ENCODE measurements around the gene OPTC. TPM values are rescaled to one million over a fixed set of nuclear protein-coding genes. Genes with fewer than 3 reads are reported as not detected.

The OPTC gene
- total and polyA plus RNA-seq, 9 of the 15 experiments (the other 6 are each of a cell fraction or from before 2014, with no cell fraction given) = not detected

DNA sequence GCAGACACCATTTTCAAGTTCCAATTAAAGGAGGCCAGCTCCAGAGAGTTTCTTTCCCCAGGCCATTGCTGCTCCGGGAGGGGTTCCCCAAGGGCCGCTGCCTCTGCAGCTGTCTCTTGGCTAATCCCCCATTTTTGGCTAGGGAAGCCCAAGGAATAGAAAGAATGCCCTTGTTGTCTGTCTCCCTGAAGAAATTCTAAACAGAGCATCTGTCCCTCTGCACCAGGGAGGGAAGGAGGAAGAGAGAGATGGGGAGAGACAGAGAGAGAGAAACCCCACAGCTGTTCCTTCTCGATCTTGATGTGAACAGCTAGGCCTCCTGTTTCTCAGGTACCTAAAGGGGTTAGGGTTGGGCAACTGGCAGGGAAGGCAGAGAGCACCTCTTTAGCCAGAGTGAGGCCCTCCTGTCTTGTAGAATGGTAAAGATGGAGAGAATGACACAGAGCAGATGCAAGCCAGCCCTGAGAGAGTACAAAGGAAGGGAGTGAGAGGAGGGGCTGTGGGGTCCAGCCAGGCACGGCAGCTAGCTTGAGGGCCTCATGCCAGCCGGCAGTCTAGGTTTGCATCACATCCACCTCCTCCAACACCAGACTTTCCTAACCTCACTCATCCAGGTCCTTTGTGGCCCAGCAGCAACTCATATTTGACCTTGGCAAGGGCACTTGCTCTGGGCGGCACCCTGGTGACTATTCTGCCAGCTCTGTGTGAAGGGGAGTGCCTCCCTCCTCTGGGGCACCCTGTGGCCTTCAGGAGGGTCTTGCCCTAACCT lies 13.1 kb downstream of the OPTC start:
- Histone ChIP-seq H3K79me2 (ENCODE audit: control insufficient read depth, insufficient read depth, low read length) (no peaks in the 10 kb centered on the region), H3K4me1 (replicated peaks in 1 of 2; ENCODE audit: control insufficient read depth in 2 of 2, insufficient read depth in 2 of 2, low read length in 2 of 2) (no peaks in the 10 kb centered on the region), H3K9me3 (replicated peaks; ENCODE audit: control insufficient read depth, insufficient read depth, low read depth, low read length) (no peaks in the 10 kb centered on the region; the same call in 1 of the 2 replicates), H3K36me3 (ENCODE audit: control insufficient read depth, insufficient read depth, low read length) (no peaks in the 10 kb centered on the region), H3K4me3 (no peak overlapping the region), H3K4me2 (ENCODE audit: insufficient read depth, low read length) (no peak overlapping the region), H4K20me1 (replicated peaks; ENCODE audit: control insufficient read depth, insufficient read depth, low read length) (0 out of 2 replicates have a peak, but pooled peaks cover 5% of the 10 kb centered on the region), H3K9me1 (ENCODE audit: control insufficient read depth, insufficient read depth, low read length) (no peaks in the 10 kb centered on the region), H3K27ac (ENCODE audit: extremely low read depth, low read depth, low read length) (no peak overlapping the region), H3K27me3 (ENCODE audit: control insufficient read depth in 2 of 2, insufficient read depth in 2 of 2, low read length in 2 of 2) (peaks cover 29 to 67% of the 10 kb centered on the region in 2 experiments), H2AFZ (ENCODE audit: low read depth, low read length) (no peak overlapping the region), H3K9ac (ENCODE audit: insufficient read depth in 1 of 2, low read depth in 2 of 2, low read length in 2 of 2) (no peak overlapping the region)
- DNase-seq (ENCODE audit: extremely low read depth in 1 of 4, low spot score in 3 of 4) (no peak), ATAC-seq (no peak), FAIRE-seq (no peak)
- whole genome bisulfite sequencing (ENCODE audit: insufficient coverage, low coverage, missing lambda C conversion rate) = 3% methylated on average over 6 of the region's 6 CpGs
- TF ChIP-seq CREB1 (IDR thresholded peaks at IDR 0.05) (no peak), CREB1 (CRISPR knock-in tag; IDR thresholded peaks at IDR 0.05) (no peak), CBX8 (IDR thresholded peaks at IDR 0.05; ENCODE audit: borderline replicate concordance, extremely low read depth, low read depth, low read length, poor library complexity, severe bottlenecking) (no peak), MYC (IDR thresholded peaks at IDR 0.05; ENCODE audit: low read depth, low read length) (no peak), MYC (CRISPR knock-in tag; IDR thresholded peaks at IDR 0.05; ENCODE audit: borderline replicate concordance, low read depth) (no peak), MXI1 (IDR thresholded peaks at IDR 0.05; ENCODE audit: low read depth, low read length) (no peak)
- TF ChIP-seq, protein P1, sequence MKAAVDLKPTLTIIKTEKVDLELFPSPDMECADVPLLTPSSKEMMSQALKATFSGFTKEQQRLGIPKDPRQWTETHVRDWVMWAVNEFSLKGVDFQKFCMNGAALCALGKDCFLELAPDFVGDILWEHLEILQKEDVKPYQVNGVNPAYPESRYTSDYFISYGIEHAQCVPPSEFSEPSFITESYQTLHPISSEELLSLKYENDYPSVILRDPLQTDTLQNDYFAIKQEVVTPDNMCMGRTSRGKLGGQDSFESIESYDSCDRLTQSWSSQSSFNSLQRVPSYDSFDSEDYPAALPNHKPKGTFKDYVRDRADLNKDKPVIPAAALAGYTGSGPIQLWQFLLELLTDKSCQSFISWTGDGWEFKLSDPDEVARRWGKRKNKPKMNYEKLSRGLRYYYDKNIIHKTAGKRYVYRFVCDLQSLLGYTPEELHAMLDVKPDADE (conservative IDR thresholded peaks at IDR 0.05; ENCODE audit: control insufficient read depth, low read depth, low read length) = no peak
- TF ChIP-seq, protein P2, sequence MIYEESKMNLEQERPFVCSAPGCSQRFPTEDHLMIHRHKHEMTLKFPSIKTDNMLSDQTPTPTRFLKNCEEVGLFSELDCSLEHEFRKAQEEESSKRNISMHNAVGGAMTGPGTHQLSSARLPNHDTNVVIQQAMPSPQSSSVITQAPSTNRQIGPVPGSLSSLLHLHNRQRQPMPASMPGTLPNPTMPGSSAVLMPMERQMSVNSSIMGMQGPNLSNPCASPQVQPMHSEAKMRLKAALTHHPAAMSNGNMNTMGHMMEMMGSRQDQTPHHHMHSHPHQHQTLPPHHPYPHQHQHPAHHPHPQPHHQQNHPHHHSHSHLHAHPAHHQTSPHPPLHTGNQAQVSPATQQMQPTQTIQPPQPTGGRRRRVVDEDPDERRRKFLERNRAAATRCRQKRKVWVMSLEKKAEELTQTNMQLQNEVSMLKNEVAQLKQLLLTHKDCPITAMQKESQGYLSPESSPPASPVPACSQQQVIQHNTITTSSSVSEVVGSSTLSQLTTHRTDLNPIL (CRISPR knock-in tag; IDR thresholded peaks at IDR 0.05) = no peak
- ChIA-PET POLR2A (interaction anchor here (0.6 to 1.0 kb wide), 2 partner anchors 240 to 833 kb away, joined by 3 read pairs; no protein-coding TSS in a partner anchor), CTCF (ENCODE audit: low intra/inter-chr PET ratio) (interaction anchor here (6.1 kb wide), 1 partner anchor 195 kb away, joined by 65 read pairs; no protein-coding TSS in a partner anchor)
- in situ Hi-C loops (cut with MboI) (loop anchor here (5.0 kb wide), 1 partner anchor 195 kb away; no protein-coding TSS in a partner anchor), intact Hi-C loops (cut with micrococcal nuclease) (loop anchor here (5.0 kb wide), 1 partner anchor 620 kb away; no protein-coding TSS in a partner anchor)
- no TSS peak for BruUV-seq (replicated peaks)

Measured in K562 (cell line).